K562 (cell line): ENCODE data around the gene GPRC5B. TPM values are rescaled to one million over a fixed set of nuclear protein-coding genes. Genes with fewer than 3 reads are reported as not detected.

Experiments used
- ATAC-seq: fragments of 200-7000 bp; cut with Tn5 transposase; 3 replicates; pipeline ENCODE4 v1.9.1; 2020; ENCODE audit warnings: moderate library complexity
- BruUV-seq: library from RNA; stranded (reverse); fragments of 400-500 nt; replicated peaks from 2 replicates; lab custom pipeline; 2021; lab: Mats Ljungman, UMichigan
- CTCF ChIA-PET: fragments of 300-600 bp; formaldehyde crosslinking; extraction: SDS; loops from one replicate; lab custom pipeline; 2021; ENCODE audit warnings: low intra/inter-chr PET ratio; lab: Yijun Ruan, JAX
- POLR2A ChIA-PET: fragments of 300-600, 350-650 bp; sonication (Branson Sonifier 250); formaldehyde crosslinking; extraction: SDS; loops from one replicate; lab custom pipeline; 2021; ENCODE audit warnings: antibody characterized with exemption, inconsistent platforms; lab: Yijun Ruan, JAX
- DNase-seq, 4 experiments: peaks; one replicate each; pipeline versions ENCODE4 v3.0.0 to v3.0.0-alpha.2; 2011 to 2018; ENCODE audit warnings: low spot score in 3 of 4, mixed read lengths in 3 of 4; ENCODE audit errors: extremely low read depth in 1 of 4
- FAIRE-seq: peaks from 2 replicates; lab custom pipeline; 2011; peaks lifted over from hg19 to GRCh38; lab: Jason Lieb, UNC
- H2AFZ ChIP-seq: 2 replicates; pipeline ENCODE4 v1.6.0; 2011; ENCODE audit warnings: low read depth, low read length, control low read depth, inconsistent platforms
- H3K27ac ChIP-seq: fragments of 200-600 bp; 3 replicates; pipeline ENCODE4 v1.8.0; 2011; ENCODE audit warnings: low read depth, mild to moderate bottlenecking, control low read depth, inconsistent platforms, low read length, moderate library complexity, mixed read lengths; ENCODE audit errors: extremely low read depth
- H3K27me3 ChIP-seq, 2 experiments: fragments of 300-600 bp in 1 of 2; 2 replicates in 1 of 2; 3 replicates in 1 of 2; pipeline versions ENCODE4 v1.6.0 to v1.8.0; 2011; ENCODE audit warnings: inconsistent platforms in 2 of 2, low read length in 2 of 2, mild to moderate bottlenecking in 1 of 2, mixed read lengths in 1 of 2, moderate library complexity in 1 of 2; ENCODE audit not compliant: control insufficient read depth in 2 of 2, insufficient read depth in 2 of 2
- H3K36me3 ChIP-seq: fragments of 300-600 bp; 3 replicates; pipeline ENCODE4 v1.8.0; 2011; ENCODE audit warnings: mild to moderate bottlenecking, low read length, inconsistent platforms; ENCODE audit not compliant: control insufficient read depth, insufficient read depth
- H3K4me1 ChIP-seq, 2 experiments: fragments of 200-600 bp in 1 of 2; replicated peaks in 1 of 2; 2 replicates in 1 of 2; 3 replicates in 1 of 2; pipeline versions ENCODE4 v1.5.1 to v1.8.0; 2011; ENCODE audit warnings: inconsistent platforms in 2 of 2, low read length in 2 of 2, mild to moderate bottlenecking in 1 of 2, mixed read lengths in 1 of 2, moderate library complexity in 1 of 2; ENCODE audit not compliant: control insufficient read depth in 2 of 2, insufficient read depth in 2 of 2
- H3K4me2 ChIP-seq: 2 replicates; pipeline ENCODE4 v1.6.1; 2011; ENCODE audit warnings: low read length, control low read depth, inconsistent platforms, mixed read lengths; ENCODE audit not compliant: insufficient read depth
- H3K4me3 ChIP-seq: fragments of 200-600 bp; sonication (generic), shearing (Covaris generic); 2 replicates; pipeline ENCODE4 v1.5.1; 2016; ENCODE audit warnings: control low read depth, inconsistent platforms
- H3K79me2 ChIP-seq: fragments of 200-600 bp; 3 replicates; pipeline ENCODE4 v1.8.0; 2011; ENCODE audit warnings: low read length, inconsistent platforms; ENCODE audit not compliant: control insufficient read depth, insufficient read depth
- H3K9ac ChIP-seq, 2 experiments: 2 replicates each; pipeline versions ENCODE4 v1.6.0 to v1.6.1; 2011; ENCODE audit warnings: low read depth in 2 of 2, low read length in 2 of 2, control low read depth in 1 of 2, inconsistent platforms in 1 of 2, mild to moderate bottlenecking in 1 of 2, mixed read lengths in 1 of 2; ENCODE audit not compliant: insufficient read depth in 1 of 2
- H3K9me1 ChIP-seq: one replicate; pipeline ENCODE4 v1.6.0; 2011; ENCODE audit warnings: inconsistent platforms, mild to moderate bottlenecking, low read length, moderate library complexity; ENCODE audit not compliant: control insufficient read depth, insufficient read depth
- H3K9me3 ChIP-seq: replicated peaks from 2 replicates; pipeline ENCODE4 v1.5.1; 2011; ENCODE audit warnings: low read depth, low read length, inconsistent platforms; ENCODE audit not compliant: control insufficient read depth, insufficient read depth
- H4K20me1 ChIP-seq: replicated peaks from 2 replicates; pipeline ENCODE4 v1.6.1; 2011; ENCODE audit warnings: low read length, inconsistent platforms, mixed read lengths; ENCODE audit not compliant: control insufficient read depth, insufficient read depth
- FOSL1 ChIP-seq: fragments of 200-800 bp; sonication (Bioruptor generic); conservative IDR thresholded peaks from 2 replicates; pipeline ENCODE4 v1.6.1; 2016; ENCODE audit warnings: missing genetic modification characterization, missing compliant biosample characterization
- TEAD2 ChIP-seq: fragments of 450-650 bp; IDR thresholded peaks from 2 replicates; pipeline ENCODE4 v1.6.1; 2016; ENCODE audit warnings: missing genetic modification characterization, control low read depth, missing compliant biosample characterization
- ZNF239 ChIP-seq: fragments of 250-450 bp; sonication (Bioruptor Pico); IDR thresholded peaks from 2 replicates; pipeline ENCODE4 v1.4.0; 2020; ENCODE audit warnings: mild to moderate bottlenecking
- WGBS: fragments of 100-300 bp; shearing (Covaris generic); methylation state at CpG from one replicate; pipeline ENCODE4 v1.1.6; 2016; ENCODE audit warnings: low coverage, mixed read lengths; ENCODE audit not compliant: insufficient coverage; ENCODE audit errors: missing lambda C conversion rate; 5-methylcytosine and 5-hydroxymethylcytosine counted together
- in situ Hi-C: fragments of 300-500 bp; cut with MboI; formaldehyde crosslinking; loops from 4 replicates; pipeline ENCODE4 v1.15.0; 2018; ENCODE audit warnings: inconsistent platforms, mixed read lengths
- intact Hi-C: fragments of 100-400 bp; cut with micrococcal nuclease; formaldehyde crosslinking; loops from 2 replicates; pipeline ENCODE4 v1.14.2; 2022
- polyA plus RNA-seq, 8 experiments: library from polyadenylated mRNA; depleted of rRNA in 4 of 8; stranded (reverse) in 5 of 8; unstranded in 3 of 8; fragments of >200 nt; fragmentation: Nextera tagmentation in 2 of 8; fragmentation: Illumina TruSeq in 1 of 8; extraction: Ambion mirVana in 2 of 8; extraction: Trizol in 1 of 8; gene quantifications; 2 replicates each; pipeline versions ENCODE4 v1.2.1 to v1.2.3, GENCODE V29; 2011 to 2014; ENCODE audit warnings: inconsistent platforms in 1 of 8, missing spikeins in 1 of 8
- total RNA-seq, 7 experiments: library from RNA; depleted of rRNA in 6 of 7; stranded (reverse); fragments of >200 nt in 6 of 7; fragmentation: Illumina TruSeq in 2 of 7; extraction: Trizol in 2 of 7; gene quantifications; 2 replicates each; pipeline versions ENCODE4 v1.2.1 to v1.2.3, GENCODE V29; 2011 to 2021; ENCODE audit warnings: low replicate concordance in 1 of 7
- TF ChIP-seq, protein P1 (sequence below), 2 experiments: fragments of 150-350 bp in 1 of 2; IDR thresholded peaks; 2 replicates each; pipeline ENCODE4 v1.6.1; 2012 to 2016; ENCODE audit warnings: low read depth in 2 of 2, low read length in 2 of 2, mild to moderate bottlenecking in 1 of 2, moderate library complexity in 1 of 2

Gene GPRC5B
- total and polyA plus RNA-seq, 9 of the 15 experiments (the other 6 are each of a cell fraction or from before 2014, with no cell fraction given) = 0.65 to 5.5 (median 1.3) TPM

GRCh38 chr16:19817122-19817521 is 67.5 kb downstream of the GPRC5B start:
- Histone ChIP-seq H3K9me1 (no peaks in the 10 kb centered on the region), H3K9me3 (no peaks in the 10 kb centered on the region), H3K4me1 (peaks cover 0 to 8% of the 10 kb centered on the region in 2 experiments; a peak in 3 of 5 replicates), H3K79me2 (no peaks in the 10 kb centered on the region), H3K36me3 (no peaks in the 10 kb centered on the region), H3K27ac (no peak overlapping the region), H3K4me2 (no peak overlapping the region), H3K9ac (no peak overlapping the region), H3K4me3 (no peak overlapping the region), H3K27me3 (no peaks in the 10 kb centered on the region; a peak in 1 of 5 replicates), H4K20me1 (no peaks in the 10 kb centered on the region), H2AFZ (no peak overlapping the region)
- ChIA-PET CTCF (no interaction called here), POLR2A (interaction anchor here (0.7 to 0.8 kb wide), 2 partner anchors 262 to 390 kb away, joined by 3 read pairs; partner anchors contain the start of gene VPS35L)
- WGBS = 21% methylated on average over 3 of the region's 3 CpGs
- ATAC-seq = no peak
- TF ChIP-seq TEAD2 (no peak), FOSL1 (tag) (no peak), ZNF239 (CRISPR knock-in tag) (no peak)
- TF ChIP-seq, protein P1, sequence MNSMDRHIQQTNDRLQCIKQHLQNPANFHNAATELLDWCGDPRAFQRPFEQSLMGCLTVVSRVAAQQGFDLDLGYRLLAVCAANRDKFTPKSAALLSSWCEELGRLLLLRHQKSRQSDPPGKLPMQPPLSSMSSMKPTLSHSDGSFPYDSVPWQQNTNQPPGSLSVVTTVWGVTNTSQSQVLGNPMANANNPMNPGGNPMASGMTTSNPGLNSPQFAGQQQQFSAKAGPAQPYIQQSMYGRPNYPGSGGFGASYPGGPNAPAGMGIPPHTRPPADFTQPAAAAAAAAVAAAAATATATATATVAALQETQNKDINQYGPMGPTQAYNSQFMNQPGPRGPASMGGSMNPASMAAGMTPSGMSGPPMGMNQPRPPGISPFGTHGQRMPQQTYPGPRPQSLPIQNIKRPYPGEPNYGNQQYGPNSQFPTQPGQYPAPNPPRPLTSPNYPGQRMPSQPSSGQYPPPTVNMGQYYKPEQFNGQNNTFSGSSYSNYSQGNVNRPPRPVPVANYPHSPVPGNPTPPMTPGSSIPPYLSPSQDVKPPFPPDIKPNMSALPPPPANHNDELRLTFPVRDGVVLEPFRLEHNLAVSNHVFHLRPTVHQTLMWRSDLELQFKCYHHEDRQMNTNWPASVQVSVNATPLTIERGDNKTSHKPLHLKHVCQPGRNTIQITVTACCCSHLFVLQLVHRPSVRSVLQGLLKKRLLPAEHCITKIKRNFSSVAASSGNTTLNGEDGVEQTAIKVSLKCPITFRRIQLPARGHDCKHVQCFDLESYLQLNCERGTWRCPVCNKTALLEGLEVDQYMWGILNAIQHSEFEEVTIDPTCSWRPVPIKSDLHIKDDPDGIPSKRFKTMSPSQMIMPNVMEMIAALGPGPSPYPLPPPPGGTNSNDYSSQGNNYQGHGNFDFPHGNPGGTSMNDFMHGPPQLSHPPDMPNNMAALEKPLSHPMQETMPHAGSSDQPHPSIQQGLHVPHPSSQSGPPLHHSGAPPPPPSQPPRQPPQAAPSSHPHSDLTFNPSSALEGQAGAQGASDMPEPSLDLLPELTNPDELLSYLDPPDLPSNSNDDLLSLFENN (IDR thresholded peaks at IDR 0.05; ENCODE audit: low read depth in 2 of 2, low read length in 2 of 2) = no peak
- no peak for DNase-seq
- no TSS peak for BruUV-seq
- no peak for FAIRE-seq
- in situ Hi-C loops (no loop called here), intact Hi-C loops (no loop called here)
